ENCODE results near the gene CLDN24.

Gene CLDN24

GRCh38 chr4:183321079-183321478 lies 1.1 kb downstream of the CLDN24 start:
- TF ChIP-seq TEAD4 (IDR thresholded peaks at IDR 0.05) = no peak
- TF ChIP-seq EP300 (IDR thresholded peaks at IDR 0.05; ENCODE audit: borderline replicate concordance) = no peak
- no peak for TF ChIP-seq FOXM1 (IDR thresholded peaks at IDR 0.05; ENCODE audit: borderline replicate concordance, low read depth)
- no peak for TF ChIP-seq TAF1 (IDR thresholded peaks at IDR 0.05; ENCODE audit: low read depth)
- no peak for TF ChIP-seq RAD21 (IDR thresholded peaks at IDR 0.05; ENCODE audit: low read depth)
- TF ChIP-seq CEBPB (IDR thresholded peaks at IDR 0.05) = no peak
- no peak for TF ChIP-seq CREB1 (IDR thresholded peaks at IDR 0.05; ENCODE audit: low read depth)
- TF ChIP-seq EGR1 (IDR thresholded peaks at IDR 0.05) = no peak
- no peak for TF ChIP-seq ZBTB7A (IDR thresholded peaks at IDR 0.05; ENCODE audit: low read depth)
- no peak for TF ChIP-seq NFIC (IDR thresholded peaks at IDR 0.05)
- TF ChIP-seq, protein P1, sequence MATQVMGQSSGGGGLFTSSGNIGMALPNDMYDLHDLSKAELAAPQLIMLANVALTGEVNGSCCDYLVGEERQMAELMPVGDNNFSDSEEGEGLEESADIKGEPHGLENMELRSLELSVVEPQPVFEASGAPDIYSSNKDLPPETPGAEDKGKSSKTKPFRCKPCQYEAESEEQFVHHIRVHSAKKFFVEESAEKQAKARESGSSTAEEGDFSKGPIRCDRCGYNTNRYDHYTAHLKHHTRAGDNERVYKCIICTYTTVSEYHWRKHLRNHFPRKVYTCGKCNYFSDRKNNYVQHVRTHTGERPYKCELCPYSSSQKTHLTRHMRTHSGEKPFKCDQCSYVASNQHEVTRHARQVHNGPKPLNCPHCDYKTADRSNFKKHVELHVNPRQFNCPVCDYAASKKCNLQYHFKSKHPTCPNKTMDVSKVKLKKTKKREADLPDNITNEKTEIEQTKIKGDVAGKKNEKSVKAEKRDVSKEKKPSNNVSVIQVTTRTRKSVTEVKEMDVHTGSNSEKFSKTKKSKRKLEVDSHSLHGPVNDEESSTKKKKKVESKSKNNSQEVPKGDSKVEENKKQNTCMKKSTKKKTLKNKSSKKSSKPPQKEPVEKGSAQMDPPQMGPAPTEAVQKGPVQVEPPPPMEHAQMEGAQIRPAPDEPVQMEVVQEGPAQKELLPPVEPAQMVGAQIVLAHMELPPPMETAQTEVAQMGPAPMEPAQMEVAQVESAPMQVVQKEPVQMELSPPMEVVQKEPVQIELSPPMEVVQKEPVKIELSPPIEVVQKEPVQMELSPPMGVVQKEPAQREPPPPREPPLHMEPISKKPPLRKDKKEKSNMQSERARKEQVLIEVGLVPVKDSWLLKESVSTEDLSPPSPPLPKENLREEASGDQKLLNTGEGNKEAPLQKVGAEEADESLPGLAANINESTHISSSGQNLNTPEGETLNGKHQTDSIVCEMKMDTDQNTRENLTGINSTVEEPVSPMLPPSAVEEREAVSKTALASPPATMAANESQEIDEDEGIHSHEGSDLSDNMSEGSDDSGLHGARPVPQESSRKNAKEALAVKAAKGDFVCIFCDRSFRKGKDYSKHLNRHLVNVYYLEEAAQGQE (IDR thresholded peaks at IDR 0.05; ENCODE audit: low read depth) = no peak
- TF ChIP-seq, protein P2, sequence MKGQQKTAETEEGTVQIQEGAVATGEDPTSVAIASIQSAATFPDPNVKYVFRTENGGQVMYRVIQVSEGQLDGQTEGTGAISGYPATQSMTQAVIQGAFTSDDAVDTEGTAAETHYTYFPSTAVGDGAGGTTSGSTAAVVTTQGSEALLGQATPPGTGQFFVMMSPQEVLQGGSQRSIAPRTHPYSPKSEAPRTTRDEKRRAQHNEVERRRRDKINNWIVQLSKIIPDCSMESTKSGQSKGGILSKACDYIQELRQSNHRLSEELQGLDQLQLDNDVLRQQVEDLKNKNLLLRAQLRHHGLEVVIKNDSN (IDR thresholded peaks at IDR 0.05) = no peak
- no peak for TF ChIP-seq YY1 (IDR thresholded peaks at IDR 0.05; ENCODE audit: low read depth)
- TF ChIP-seq, protein P3, sequence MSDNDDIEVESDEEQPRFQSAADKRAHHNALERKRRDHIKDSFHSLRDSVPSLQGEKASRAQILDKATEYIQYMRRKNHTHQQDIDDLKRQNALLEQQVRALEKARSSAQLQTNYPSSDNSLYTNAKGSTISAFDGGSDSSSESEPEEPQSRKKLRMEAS (IDR thresholded peaks at IDR 0.05) = no peak
- TF ChIP-seq TCF12 (IDR thresholded peaks at IDR 0.05; ENCODE audit: low read depth) = no peak

DNA sequence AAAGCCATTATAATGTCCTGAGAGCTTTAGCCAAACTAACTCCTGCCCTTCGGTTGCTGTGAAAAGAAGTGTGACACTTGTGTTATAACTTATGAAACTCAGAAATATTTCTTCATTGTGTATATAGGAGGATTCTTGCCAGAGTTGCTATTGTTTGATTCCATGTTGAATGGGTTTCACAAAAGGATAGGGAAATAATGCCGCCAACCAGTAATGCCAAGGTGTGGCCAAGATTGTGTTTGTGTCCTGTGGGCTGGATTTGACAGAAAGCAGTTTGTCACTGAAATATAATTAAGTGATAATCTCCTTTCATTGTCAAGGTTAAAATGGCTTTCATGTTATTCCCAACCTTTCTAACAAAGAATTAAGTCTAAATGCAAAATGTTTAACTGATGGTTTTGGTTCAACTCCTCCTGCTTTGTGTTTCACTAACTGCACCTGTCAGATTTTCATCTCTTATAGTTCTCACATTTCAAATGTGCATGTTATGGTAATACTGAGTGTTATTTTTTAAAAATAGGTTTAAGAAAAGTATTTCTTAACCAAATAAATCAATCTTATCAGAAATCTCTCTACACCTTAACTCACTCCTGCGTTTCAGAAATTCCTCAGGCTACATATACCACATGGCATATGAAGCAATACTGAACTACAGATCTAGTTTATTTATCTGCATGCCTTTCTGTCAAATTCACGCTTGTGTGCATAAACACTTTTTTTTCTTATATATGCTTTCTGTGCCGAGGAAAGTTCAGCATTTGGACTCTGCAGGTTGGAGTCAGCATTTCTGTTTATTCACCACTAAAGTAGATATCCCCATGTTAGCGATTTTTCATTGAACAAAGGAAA lies 1.8 kb downstream of the CLDN24 start, which contains the start of gene CLDN22:
CLDN22 (minus strand) TSS at position 66 of the 849 bp plus-strand sequence; CDS start at position 8, 58 bp downstream.
- no peak for TF ChIP-seq TCF12 (IDR thresholded peaks at IDR 0.05; ENCODE audit: low read depth)
- TF ChIP-seq, protein P3 (IDR thresholded peaks at IDR 0.05) = no peak
- TF ChIP-seq, protein P2 (IDR thresholded peaks at IDR 0.05) = no peak
- TF ChIP-seq NFIC (IDR thresholded peaks at IDR 0.05) = no peak
- no peak for TF ChIP-seq CEBPB (IDR thresholded peaks at IDR 0.05)
- no peak for TF ChIP-seq ZBTB7A (IDR thresholded peaks at IDR 0.05; ENCODE audit: low read depth)
- TF ChIP-seq TEAD4 (IDR thresholded peaks at IDR 0.05) = no peak
- TF ChIP-seq TAF1 (IDR thresholded peaks at IDR 0.05; ENCODE audit: low read depth) = no peak
- no peak for TF ChIP-seq EGR1 (IDR thresholded peaks at IDR 0.05)
- no peak for TF ChIP-seq YY1 (IDR thresholded peaks at IDR 0.05; ENCODE audit: low read depth)
- no peak for TF ChIP-seq CREB1 (IDR thresholded peaks at IDR 0.05; ENCODE audit: low read depth)
- TF ChIP-seq FOXM1 (IDR thresholded peaks at IDR 0.05; ENCODE audit: borderline replicate concordance, low read depth) = no peak
- TF ChIP-seq, protein P1 (IDR thresholded peaks at IDR 0.05; ENCODE audit: low read depth) = no peak
- TF ChIP-seq RAD21 (IDR thresholded peaks at IDR 0.05; ENCODE audit: low read depth) = no peak
- no peak for TF ChIP-seq EP300 (IDR thresholded peaks at IDR 0.05; ENCODE audit: borderline replicate concordance)

GRCh38 chr4:183318656-183319055 lies 3.6 kb downstream of the CLDN24 start:
- TF ChIP-seq, protein P3 (IDR thresholded peaks at IDR 0.05) = no peak
- no peak for TF ChIP-seq EGR1 (IDR thresholded peaks at IDR 0.05)
- TF ChIP-seq EP300 (IDR thresholded peaks at IDR 0.05; ENCODE audit: borderline replicate concordance) = no peak
- TF ChIP-seq, protein P2 (IDR thresholded peaks at IDR 0.05) = no peak
- TF ChIP-seq RAD21 (IDR thresholded peaks at IDR 0.05; ENCODE audit: low read depth) = no peak
- TF ChIP-seq NFIC (IDR thresholded peaks at IDR 0.05) = no peak
- no peak for TF ChIP-seq CEBPB (IDR thresholded peaks at IDR 0.05)
- TF ChIP-seq TCF12 (IDR thresholded peaks at IDR 0.05; ENCODE audit: low read depth) = no peak
- TF ChIP-seq FOXM1 (IDR thresholded peaks at IDR 0.05; ENCODE audit: borderline replicate concordance, low read depth) = no peak
- TF ChIP-seq YY1 (IDR thresholded peaks at IDR 0.05; ENCODE audit: low read depth) = no peak
- no peak for TF ChIP-seq TAF1 (IDR thresholded peaks at IDR 0.05; ENCODE audit: low read depth)
- TF ChIP-seq CREB1 (IDR thresholded peaks at IDR 0.05; ENCODE audit: low read depth) = no peak

DNA sequence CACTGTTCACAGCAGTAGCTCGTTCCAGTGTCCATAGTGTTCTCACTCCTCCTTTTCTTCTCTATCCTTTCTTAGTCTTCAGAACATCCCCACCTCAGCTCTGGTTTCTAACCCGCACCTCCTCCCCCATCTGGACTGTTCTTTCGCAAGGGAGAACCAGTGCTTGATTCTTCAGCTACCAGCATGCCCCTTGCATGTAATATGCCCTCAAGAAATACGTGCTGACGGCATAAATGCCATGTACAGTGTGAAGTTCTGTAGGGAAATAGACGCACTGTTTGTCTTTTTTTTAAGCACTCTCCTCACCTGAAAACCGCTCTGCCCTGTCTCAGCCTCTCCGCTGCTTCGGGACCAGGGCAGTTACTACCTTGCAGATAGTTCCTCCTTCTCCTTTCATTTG lies 7.4 kb downstream of the CLDN24 start:
- TF ChIP-seq EP300 (IDR thresholded peaks at IDR 0.05; ENCODE audit: borderline replicate concordance) (no peak), NFIC (IDR thresholded peaks at IDR 0.05) (no peak), TAF1 (IDR thresholded peaks at IDR 0.05; ENCODE audit: low read depth) (no peak), TEAD4 (IDR thresholded peaks at IDR 0.05) (no peak), YY1 (IDR thresholded peaks at IDR 0.05; ENCODE audit: low read depth) (no peak), CREB1 (IDR thresholded peaks at IDR 0.05; ENCODE audit: low read depth) (no peak), FOXM1 (IDR thresholded peaks at IDR 0.05; ENCODE audit: borderline replicate concordance, low read depth) (no peak), RAD21 (IDR thresholded peaks at IDR 0.05; ENCODE audit: low read depth) (no peak), ZBTB7A (IDR thresholded peaks at IDR 0.05; ENCODE audit: low read depth) (no peak), CEBPB (IDR thresholded peaks at IDR 0.05) (no peak), EGR1 (IDR thresholded peaks at IDR 0.05) (no peak), TCF12 (IDR thresholded peaks at IDR 0.05; ENCODE audit: low read depth) (no peak)
- TF ChIP-seq, protein P1 (IDR thresholded peaks at IDR 0.05; ENCODE audit: low read depth) = no peak
- TF ChIP-seq, protein P2 (IDR thresholded peaks at IDR 0.05) = no peak
- TF ChIP-seq, protein P3 (IDR thresholded peaks at IDR 0.05) = no peak
